Activated T-cell treated with anti-CD3 and anti-CD28 coated beads for 24 hours (primary cell): ENCODE measurements around the gene GRPEL2.

Source experiments
- DNase-seq: peaks from one replicate; pipeline ENCODE4 v3.0.0-alpha.2; 2020; ENCODE audit warnings: low read depth

GRPEL2 gene, protein sequence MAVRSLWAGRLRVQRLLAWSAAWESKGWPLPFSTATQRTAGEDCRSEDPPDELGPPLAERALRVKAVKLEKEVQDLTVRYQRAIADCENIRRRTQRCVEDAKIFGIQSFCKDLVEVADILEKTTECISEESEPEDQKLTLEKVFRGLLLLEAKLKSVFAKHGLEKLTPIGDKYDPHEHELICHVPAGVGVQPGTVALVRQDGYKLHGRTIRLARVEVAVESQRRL

DNA sequence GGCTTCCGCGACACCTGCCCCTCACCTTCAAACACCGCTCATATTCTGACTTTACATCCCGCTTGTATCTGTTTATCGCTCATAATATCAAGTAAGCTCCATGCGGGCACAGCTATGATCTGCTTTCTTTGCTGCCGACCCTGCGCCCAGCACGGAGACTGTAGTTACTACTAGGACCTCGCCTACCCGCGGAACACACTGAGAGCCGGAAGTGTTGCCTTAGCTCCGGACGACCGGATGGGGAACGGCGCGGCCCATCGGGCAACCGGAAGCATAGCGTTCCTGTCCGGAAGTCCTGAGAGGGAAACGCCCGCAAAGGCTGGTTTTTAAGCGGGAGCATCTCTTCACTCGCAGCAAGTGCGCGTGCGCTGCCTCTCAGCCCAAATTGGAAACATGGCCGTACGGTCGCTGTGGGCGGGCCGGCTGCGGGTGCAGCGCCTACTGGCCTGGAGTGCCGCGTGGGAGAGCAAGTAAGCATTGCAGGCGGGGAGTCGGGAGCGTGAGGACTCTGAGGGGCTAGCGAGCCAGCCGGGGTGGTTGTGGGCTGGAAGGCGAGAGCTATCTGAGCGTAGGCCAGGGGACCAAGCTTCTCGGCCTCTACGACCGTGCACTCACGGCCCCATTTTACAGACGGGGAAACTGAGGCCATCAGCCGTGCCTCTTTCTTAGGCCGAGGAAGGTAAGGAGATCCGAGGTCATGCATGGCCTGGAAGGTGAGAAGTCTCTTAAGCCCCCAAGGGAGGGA lies at the start of gene GRPEL2:
TSS of gene GRPEL2 (plus strand) at position 353 of the 745 bp plus-strand sequence. CDS start at position 394, 41 bp downstream.
- DNase-seq = peak; percentile 93

DNA sequence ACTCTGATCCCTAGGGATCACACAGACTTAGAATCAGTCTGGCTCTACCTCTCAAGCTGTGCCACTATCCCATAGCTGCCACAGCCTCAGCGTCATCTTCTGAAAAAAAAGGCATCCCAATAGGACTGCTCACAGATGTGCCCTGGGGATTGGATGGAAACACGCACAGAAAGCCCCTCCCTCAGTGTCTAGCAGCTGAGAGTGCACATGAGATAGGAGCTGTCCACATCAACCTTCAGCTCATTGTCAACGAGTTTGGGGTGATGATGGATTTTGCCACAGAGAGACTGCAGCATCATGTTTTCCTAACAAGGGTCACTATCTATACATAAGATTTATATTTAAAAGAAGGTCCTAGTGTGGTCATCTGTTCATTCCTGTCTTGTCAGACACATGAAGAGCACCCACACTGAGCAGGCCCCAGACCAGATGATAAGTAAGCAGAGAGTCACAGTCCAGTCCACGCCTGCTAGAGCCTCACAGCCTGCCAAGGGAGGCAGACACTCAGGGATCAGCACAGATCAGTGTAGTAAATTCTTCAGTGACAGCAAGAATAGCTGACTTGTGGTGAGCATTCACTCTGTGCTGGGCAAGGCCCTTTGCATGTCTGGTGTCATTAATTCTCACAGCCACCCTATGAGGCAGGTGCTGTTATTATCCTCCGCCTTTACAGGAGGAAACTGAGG lies 47.8 kb upstream of the GRPEL2 start:
- DNase-seq = no peak

DNA sequence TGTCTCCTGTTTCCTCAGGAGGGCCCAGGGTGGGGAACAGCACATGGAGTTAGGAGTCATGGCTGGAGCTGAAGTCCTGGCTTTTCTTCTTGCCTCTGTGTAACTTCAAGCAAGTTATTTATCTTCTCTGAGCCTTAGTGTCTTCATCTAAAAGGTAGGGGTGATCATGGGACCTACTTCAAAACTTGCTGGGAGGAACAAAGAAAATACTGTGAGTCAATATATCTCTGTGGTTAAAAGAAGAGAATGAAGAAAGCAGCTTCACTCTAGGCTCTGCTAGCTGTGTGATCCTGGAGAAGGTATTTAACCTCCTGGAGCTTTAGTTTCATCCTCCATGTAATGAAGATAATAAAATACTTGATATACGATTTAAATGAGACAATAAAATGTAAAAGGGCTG lies 47.1 kb upstream of the GRPEL2 start:
- DNase-seq = no peak

DNA sequence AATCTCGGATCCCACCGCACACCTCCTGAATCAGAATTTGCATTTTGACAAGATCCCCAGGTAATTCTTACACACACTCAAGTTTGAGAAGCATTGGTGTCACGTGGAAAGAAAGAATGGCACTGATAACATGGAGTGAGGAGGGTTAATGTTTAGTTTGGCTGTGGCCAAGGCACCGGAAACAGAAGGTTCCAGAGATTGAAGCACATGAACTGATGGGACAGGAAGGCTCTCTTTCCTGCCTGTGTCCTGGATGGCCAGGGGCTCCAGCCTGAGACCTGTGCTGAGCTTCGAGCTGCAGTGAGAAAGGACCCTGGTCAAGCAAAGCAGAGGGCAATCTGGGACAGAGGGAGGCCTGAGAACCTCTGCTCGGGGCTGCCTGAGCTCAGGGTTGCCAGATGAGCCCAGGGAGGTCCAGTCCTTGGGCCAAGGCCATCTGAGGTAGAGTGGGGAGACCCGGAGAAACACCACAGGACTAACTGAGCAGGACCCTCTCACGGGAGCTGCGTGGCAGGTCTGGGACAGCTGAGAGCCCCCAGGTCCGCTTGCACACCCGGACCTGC lies 46.4 kb upstream of the GRPEL2 start:
- no peak for DNase-seq

DNA sequence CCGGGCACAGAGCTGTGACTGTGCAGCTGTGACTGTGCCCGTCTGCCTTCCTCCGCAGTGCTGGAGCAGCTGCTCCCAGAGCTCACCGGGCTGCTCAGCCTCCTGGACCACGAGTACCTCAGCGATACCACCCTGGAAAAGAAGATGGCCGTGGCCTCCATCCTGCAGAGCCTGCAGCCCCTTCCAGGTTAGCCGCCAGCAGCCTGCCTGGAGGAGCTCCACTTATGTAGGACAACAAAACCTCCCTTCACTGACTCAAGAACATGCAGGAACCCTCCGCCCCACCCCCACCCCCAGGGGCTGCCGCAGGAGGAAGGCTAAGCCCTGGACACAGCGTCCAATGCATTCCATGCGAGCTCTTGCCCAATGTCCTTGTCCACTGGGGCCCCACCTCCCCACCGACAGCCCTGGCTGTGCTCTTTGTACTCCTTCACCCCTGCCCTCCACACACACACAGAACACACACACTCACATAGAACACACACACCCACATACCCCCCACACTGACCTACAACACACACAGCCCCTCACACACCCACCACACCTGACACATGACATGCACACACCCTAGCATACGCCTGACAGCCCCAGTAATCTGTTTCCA lies 45.7 kb upstream of the GRPEL2 start:
- no peak for DNase-seq

DNA sequence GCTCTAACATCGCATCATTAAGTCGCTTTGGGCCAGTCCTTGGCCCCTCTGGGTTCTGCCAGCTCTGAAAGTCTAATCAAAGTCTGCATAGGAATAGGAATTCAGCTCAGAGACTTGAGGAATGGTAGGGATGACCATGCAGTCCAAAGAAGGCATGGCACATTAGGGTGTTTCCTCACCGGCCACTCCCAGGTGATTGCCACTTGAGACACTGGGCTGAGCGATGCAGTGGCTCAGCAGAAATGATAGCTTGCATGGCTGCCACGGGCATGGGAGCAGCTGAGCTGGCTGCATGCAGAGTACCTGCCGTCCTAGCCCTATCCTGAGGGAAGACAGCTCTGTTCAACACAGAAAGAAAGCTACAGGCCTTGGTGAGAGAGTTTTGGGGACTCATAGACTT lies 44.9 kb upstream of the GRPEL2 start:
- DNase-seq = no peak

DNA sequence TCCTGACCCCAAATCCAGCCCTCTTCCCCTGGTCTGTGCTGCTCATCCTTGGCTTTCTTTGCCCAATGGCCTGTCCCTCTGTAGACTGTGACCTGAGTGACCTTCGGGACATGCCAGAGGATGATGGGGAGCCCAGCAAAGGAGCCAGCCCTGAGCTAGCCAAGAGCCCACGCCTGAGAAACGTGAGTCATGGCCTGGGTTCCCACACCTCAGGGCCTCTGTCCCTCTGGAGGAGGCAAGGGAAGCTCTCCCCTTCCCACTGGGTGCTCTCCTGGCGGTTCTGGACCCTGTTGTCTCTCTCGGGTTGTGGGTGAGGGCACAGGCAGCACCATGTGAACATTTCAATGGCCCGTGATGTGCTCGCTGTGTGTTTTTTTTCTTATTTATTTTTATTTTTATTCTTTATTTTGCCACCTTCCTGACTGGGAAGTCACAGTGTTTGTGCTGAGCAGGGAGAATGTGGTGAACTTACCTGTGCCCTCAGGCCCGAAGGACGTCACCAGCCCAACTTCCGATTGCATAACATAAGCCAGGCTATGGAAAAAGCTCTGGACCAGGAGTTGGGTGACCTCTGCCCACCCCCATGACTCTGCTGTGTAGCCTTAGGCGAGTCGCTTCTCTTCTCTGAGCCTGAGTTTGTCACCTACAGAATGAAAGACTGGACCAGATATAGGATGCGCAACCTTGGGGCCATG lies 44.1 kb upstream of the GRPEL2 start:
- DNase-seq = no peak

DNA sequence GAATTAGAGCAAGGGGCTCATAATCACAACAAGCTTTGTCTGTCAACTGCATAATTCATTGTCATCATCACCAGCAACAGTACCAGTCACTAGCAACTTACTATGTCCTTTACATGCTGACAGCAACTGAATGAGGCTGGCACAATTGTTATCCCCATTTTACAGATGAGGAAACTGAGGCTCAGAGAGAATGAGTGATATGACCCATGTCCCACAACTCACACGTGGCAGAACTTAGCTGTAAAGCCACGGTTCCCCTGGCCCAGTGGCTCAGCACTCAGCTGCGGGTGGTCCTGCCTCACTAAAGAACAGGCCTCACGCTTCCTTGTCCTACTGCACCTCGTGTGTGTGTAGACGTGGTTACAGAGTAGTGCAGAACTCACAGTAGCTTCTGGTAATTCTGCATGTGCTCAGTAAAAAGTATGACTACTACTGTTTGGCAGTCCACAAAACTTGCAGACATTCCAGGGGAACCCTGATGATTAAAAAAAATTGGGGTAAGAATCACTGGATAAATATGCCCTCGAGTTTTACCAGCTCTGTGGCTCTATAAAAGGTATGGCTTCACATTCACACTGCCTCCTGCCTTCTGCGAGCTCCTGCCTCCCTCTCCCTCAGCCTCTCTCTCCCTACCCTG lies 43.4 kb upstream of the GRPEL2 start:
- DNase-seq = no peak

DNA sequence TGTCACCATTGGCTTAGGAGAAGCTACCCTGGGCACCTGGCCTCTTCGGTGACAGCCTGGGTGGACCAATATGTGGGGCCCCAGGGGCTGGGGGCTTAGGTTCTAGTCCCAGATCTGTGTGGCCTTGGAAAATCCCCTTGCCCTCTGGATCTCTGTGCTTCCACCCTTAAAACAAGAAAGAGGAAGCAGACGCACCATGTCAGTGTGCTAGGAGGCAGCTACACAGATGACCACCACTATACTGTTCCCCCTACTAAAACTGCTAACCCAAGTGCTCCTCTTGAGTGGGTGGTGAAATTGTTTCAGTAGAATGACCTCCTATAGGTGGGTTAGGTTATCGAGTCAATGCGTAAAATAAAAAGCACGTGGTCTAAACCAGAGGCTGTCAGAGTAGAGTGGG lies 42.7 kb upstream of the GRPEL2 start:
- DNase-seq = no peak

DNA sequence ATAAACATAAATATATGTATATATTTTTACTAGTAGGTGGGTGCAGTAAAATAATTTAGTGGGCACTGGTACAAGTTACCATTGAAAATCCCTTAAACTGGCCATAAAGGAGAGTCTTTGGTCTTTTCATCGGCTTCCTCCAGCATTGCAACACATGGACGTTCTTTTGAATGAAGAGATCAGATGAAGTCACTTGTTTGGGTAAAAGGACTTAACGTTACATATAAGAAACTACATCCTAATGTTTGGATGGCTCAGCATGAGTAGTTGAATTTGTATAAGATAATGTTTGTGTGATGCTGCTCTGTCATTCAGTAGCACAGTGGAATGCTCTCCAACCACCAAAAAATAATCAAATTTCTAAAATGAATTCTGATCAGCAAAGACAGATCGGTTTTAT lies 42.1 kb upstream of the GRPEL2 start:
- no peak for DNase-seq

DNA sequence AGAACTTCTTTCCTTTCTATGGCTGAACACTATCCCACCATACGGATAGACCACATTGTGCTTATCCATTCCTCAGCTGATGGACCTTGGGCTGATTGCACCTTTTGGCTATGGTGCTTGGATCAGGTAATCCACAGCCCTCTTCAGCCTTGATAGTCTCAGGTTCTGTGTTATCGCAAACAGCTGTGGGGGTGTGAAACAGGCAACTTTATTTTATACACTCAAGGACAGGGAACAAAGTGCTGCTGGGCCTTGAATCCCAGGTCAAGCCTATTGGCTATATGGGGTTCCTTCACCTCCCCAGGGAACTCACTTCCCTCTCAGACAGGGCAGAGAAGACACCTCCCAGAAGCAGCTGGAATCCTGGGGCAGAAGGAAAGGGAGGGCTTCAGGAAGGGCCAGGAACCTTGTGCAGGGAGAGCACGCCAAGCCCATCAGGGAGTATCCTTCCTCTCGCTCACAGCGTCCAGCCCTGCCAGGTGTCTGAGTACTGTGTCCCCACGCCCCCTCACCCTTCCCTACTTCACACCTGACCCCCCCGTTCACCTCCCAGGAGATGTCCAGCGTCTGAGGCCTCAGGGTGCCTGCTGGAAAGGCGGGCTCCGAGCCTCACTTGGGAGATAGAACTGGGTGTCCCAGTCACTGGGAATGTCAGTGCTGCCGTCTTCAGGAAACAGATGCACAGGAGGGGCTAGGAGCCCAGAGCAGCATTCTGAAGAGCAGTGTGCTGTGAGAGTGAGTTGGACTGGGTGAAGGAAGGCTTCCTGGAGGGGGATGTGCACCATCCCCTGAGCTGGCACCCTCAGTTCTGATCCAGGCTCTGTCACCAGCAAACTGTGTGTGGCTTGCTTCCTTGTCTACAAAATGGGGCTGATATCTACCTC lies 40.9 kb upstream of the GRPEL2 start:
- no peak for DNase-seq

DNA sequence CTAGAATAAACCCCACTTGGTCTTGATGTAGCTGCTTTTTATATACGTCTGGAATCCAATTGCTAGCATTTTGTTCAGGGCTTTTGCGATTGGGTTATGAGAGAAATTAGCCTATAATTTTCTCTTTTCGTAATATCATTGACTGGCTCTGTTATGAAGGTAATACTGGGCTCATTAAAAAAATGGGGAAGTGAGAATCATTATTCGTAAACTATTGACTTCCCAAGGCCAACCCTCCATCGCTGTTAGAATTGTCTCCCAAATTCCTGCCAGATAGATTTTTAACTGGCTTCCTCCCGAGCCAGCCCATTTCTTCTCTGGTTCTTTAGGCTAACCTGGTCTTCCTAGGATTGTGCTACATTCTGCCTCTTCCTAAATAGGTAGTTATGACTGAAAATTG lies 35.9 kb upstream of the GRPEL2 start:
- no peak for DNase-seq

DNA sequence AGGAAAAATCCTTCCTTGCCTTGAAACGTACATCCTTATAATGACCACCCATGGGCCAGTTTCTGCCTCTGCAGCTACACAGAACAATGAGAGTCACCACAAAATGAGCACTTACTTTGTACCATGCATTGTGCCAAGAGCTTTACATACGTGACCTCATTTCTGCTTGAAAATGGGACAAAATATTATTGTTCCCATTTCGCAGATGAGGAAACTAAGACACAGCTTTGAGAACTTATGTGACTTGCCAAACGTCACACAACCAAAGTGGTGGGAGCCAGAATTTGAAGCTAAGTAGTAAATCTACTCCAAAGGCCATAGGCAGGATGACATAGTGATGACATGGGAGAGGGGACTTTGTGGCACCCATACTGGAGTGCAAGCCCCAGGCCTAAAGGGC lies 34.8 kb upstream of the GRPEL2 start:
- no peak for DNase-seq

DNA sequence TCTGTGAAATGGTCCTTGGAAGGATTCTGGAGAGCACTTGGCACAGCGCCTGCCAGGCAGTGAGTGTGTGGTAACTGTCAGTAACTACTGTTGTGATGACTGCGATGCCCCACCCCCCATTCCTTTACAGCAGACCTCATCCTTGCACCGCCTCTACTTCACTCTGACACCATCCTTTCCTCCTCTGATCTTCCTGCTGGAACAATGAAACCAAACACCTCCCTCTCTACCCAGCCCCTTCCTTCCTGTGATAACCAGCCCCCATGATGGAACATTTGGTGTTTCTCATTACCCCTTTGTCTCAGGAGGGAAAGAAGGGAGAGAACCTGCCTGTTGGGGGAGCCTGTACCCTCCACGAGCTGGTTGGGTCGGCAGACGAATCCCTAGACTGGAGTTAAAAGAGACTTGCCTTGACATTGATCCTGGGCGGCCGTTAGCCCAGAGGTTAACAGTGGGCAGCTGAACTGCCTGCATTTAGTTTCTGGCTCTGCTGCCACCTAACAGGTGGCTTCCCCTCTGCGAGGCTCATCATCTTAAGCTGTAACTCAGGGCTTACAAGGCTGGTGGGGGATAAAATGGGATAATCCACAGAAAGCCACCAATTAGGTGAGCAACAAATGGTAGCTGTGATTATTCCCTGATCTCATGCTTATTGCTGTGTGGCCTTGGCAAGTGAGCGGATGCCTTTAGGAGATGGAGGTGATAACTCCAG lies 34.2 kb upstream of the GRPEL2 start:
- no peak for DNase-seq

DNA sequence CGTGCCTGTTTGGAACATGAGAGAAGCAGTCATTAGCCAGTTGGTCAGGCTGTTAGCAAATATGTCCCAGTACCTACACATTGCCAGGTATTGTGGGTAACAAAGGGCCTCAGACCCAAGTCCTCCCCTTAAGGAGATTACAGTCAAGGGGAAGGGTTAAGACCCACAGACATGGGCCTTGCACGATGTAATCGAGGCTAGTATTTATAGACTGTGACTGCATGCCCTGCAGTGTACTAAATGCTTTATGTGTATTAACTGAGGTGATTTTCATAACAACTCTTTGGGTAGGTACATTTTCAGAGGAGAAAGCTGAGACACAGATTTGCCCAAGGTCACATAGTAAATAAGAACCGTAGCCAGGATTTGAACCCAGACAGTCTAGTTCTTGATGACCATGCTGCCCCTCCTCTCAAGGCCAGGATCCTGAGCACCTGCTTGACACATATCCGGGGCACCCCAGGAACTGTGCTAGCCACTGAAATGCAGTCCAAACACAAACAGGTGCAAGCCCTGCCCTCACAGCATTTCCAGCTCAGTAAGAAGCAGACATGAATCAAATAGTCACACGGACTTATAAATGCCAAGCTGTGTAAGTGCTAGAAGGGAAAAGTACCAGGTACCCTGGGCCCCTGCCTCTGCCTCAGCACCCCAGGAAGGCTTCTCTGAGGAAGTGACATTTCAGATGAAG lies 32.0 kb upstream of the GRPEL2 start:
- no peak for DNase-seq

DNA sequence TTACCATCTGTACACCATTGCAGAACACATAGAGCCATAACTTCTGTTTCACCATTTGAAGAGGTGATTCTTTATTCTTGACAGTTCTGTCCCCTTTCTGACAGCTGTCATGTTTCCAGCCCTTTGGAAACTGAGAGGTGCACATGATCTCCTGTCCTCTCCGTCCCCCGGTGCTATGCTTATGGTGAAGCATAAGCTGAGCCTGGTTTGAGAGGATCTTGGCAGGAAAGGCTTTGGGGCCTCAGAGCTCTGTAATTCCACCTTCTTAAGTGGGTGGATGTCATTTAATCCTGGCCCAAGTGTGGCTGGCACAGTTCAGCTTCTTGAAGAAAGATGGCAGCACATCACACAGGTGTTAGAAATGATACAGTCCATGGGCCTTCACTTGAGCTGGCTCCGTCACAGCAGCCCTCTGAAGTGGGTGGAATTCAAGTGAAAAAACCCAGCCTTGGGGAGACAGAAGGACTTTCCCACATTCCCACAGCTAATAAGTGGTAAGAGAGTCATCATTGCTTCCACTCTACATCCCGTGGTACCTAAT lies 30.7 kb upstream of the GRPEL2 start:
- DNase-seq = no peak

DNA sequence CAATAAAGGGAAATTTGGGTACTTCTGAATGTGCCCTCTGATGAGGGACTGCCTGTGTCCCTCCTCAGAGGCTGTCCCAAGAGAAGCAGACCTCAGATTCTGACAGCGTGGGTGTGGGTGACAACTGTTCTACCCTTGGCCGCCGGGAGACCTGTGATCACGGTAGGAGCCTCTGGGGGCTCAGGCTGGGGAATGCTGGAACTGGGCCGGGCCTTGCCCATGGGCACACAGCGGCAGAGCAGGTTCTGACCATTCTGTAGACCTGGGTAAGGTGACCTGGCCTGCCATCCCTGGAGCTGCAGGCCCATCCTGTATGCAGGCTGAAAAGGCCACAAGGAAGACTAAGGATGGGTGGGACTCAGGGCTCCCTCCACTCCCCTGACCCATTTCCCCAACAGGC lies 29.5 kb upstream of the GRPEL2 start:
- no peak for DNase-seq

DNA sequence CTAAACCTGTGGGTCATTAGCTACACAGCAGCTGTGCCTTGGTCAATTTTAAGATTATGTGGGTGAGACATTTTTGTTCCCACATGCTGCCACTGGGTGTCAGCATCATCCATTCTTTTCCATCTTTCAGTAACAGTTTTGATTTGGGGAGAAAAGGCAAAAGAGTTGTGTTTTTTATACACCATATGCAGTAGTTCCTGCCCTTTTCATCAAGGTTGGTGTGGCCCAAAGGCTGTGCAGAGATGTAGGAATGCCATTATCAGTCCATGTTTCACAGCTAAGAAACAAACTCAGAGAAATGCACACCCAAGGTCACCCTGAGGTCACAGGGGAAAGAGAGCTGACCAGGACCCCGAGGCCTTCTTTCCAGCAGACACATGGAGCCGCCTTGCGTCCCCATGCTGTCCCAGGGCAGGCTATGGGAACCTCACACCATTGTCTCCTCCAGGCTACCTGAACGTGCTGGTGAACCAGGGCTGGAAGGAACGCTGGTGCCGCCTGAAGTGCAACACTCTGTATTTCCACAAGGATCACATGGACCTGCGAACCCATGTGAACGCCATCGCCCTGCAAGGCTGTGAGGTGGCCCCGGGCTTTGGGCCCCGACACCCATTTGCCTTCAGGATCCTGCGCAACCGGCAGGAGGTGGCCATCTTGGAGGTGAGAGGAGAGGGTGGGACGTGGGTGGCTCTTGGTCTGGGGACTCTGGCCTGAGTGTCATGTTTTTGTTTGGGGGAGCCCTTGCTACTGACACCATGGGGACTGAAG lies 27.8 kb upstream of the GRPEL2 start:
- DNase-seq = peak; percentile 18
